GM23338 (cell line): ENCODE data around the gene BAIAP2. TPM values are rescaled to one million over a fixed set of nuclear protein-coding genes. Genes with fewer than 3 reads are reported as not detected.

Source experiments
- ATAC-seq: fragments of 200-7000 bp; cut with Tn5 transposase; 3 replicates; pipeline ENCODE4 v1.9.1; 2020
- DNase-seq: peaks from one replicate; pipeline ENCODE4 v3.0.0-alpha.2; 2015; ENCODE audit warnings: low spot score
- H2AFZ ChIP-seq: fragments of 200-600 bp; sonication (generic); 2 replicates; pipeline ENCODE4 v1.8.0; 2016; ENCODE audit warnings: antibody characterized with exemption, mild to moderate bottlenecking, moderate library complexity
- H3F3A ChIP-seq: fragments of 200-600 bp; sonication (generic); replicated peaks from 2 replicates; pipeline ENCODE4 v1.8.0; 2017; ENCODE audit warnings: antibody characterized with exemption, mixed run types, low read depth
- H3K27ac ChIP-seq: fragments of 200-600 bp; sonication (generic); 2 replicates; pipeline ENCODE4 v1.6.1; 2016; ENCODE audit warnings: low read depth
- H3K27me3 ChIP-seq: fragments of 200-600 bp; sonication (generic); 2 replicates; pipeline ENCODE4 v1.8.0; 2016; ENCODE audit warnings: mild to moderate bottlenecking, mixed run types, moderate library complexity; ENCODE audit not compliant: insufficient read depth
- H3K36me3 ChIP-seq: fragments of 200-600 bp; sonication (generic); 2 replicates; pipeline ENCODE4 v1.8.0; 2016; ENCODE audit warnings: mild to moderate bottlenecking; ENCODE audit not compliant: insufficient read depth
- H3K4me1 ChIP-seq: fragments of 200-600 bp; sonication (generic); 2 replicates; pipeline ENCODE4 v1.8.0; 2016; ENCODE audit warnings: mild to moderate bottlenecking, moderate library complexity; ENCODE audit not compliant: insufficient read depth
- H3K4me2 ChIP-seq: fragments of 200-600 bp; sonication (generic); 2 replicates; pipeline ENCODE4 v1.7.1; 2017; ENCODE audit warnings: mixed run types
- H3K4me3 ChIP-seq: fragments of 200-600 bp; sonication (generic); 2 replicates; pipeline ENCODE4 v1.6.1; 2016; ENCODE audit warnings: mixed run types
- H3K79me2 ChIP-seq: fragments of 200-600 bp; sonication (generic); replicated peaks from 2 replicates; pipeline ENCODE4 v1.8.0; 2017; ENCODE audit warnings: mild to moderate bottlenecking; ENCODE audit not compliant: insufficient read depth
- H3K9me2 ChIP-seq: fragments of 200-600 bp; sonication (generic); 2 replicates; pipeline ENCODE4 v1.8.0; 2017; ENCODE audit not compliant: insufficient read depth
- H4K20me1 ChIP-seq: fragments of 200-600 bp; sonication (generic); replicated peaks from 2 replicates; pipeline ENCODE4 v1.8.0; 2017; ENCODE audit warnings: mild to moderate bottlenecking; ENCODE audit not compliant: insufficient read depth
- H3K27ac Mint-ChIP-seq: 2 replicates; pipeline ENCODE4 v1.8.0; 2020; ENCODE audit warnings: inconsistent platforms, mild to moderate bottlenecking, moderate library complexity, mixed read lengths
- H3K27me3 Mint-ChIP-seq: 3 replicates; pipeline ENCODE4 v1.8.0; 2022; ENCODE audit warnings: low read depth, mild to moderate bottlenecking, moderate library complexity, mixed read lengths, inconsistent platforms; ENCODE audit not compliant: insufficient read depth, poor library complexity
- H3K36me3 Mint-ChIP-seq: 3 replicates; pipeline ENCODE4 v1.8.0; 2021; ENCODE audit warnings: low read depth, mild to moderate bottlenecking, inconsistent platforms, moderate library complexity, mixed read lengths
- H3K4me1 Mint-ChIP-seq: 3 replicates; pipeline ENCODE4 v1.8.0; 2020; ENCODE audit warnings: mild to moderate bottlenecking, inconsistent platforms, mixed read lengths
- H3K4me3 Mint-ChIP-seq: 3 replicates; pipeline ENCODE4 v1.8.0; 2021; ENCODE audit warnings: moderate library complexity, mild to moderate bottlenecking, inconsistent platforms, mixed read lengths
- H3K9me3 Mint-ChIP-seq: 3 replicates; pipeline ENCODE4 v1.8.0; 2020; ENCODE audit warnings: moderate library complexity, mild to moderate bottlenecking, inconsistent platforms, mixed read lengths
- CREB1 ChIP-seq: fragments of 250-450 bp; sonication (Bioruptor Pico); IDR thresholded peaks from 2 replicates; pipeline ENCODE4 v1.5.0; 2020; ENCODE audit warnings: low read depth, mild to moderate bottlenecking, moderate library complexity
- EZH2 ChIP-seq: fragments of 200-600 bp; sonication (generic); IDR thresholded peaks from one replicate; pipeline ENCODE4 v1.8.0; 2017; ENCODE audit warnings: antibody characterized with exemption, mild to moderate bottlenecking, low read depth; ENCODE audit not compliant: unreplicated experiment
- EZH2phosphoT487 ChIP-seq: fragments of 200-600 bp; sonication (generic); IDR thresholded peaks from one replicate; pipeline ENCODE4 v1.8.1; 2018; ENCODE audit warnings: antibody characterized with exemption; ENCODE audit not compliant: unreplicated experiment
- JUNB ChIP-seq: IDR thresholded peaks from one replicate; pipeline ENCODE4 v1.6.1; 2016; ENCODE audit warnings: antibody characterized with exemption; ENCODE audit not compliant: unreplicated experiment
- NANOG ChIP-seq: IDR thresholded peaks from 2 replicates; pipeline ENCODE4 v1.6.1; 2016; ENCODE audit warnings: antibody characterized with exemption, borderline replicate concordance
- POLR2AphosphoS5 ChIP-seq: IDR thresholded peaks from 2 replicates; pipeline ENCODE4 v1.6.1; 2016; ENCODE audit warnings: antibody characterized with exemption, low read depth
- STAT1 ChIP-seq: IDR thresholded peaks from one replicate; pipeline ENCODE4 v1.6.1; 2016; ENCODE audit warnings: antibody characterized with exemption; ENCODE audit not compliant: unreplicated experiment
- ZNF114 ChIP-seq: fragments of 250-450 bp; sonication (Bioruptor Pico); IDR thresholded peaks from 2 replicates; pipeline ENCODE4 v1.5.0; 2020; ENCODE audit warnings: mild to moderate bottlenecking, moderate library complexity
- ZNF331 ChIP-seq: fragments of 250-450 bp; sonication (Bioruptor Pico); IDR thresholded peaks from 2 replicates; pipeline ENCODE4 v1.5.0; 2020; ENCODE audit warnings: low read depth, mild to moderate bottlenecking, moderate library complexity
- polyA plus RNA-seq: library from polyadenylated mRNA; unstranded; fragments of >200 nt; fragmentation: Nextera tagmentation; extraction: Ambion mirVana; gene quantifications from 2 replicates; pipeline ENCODE4 v1.2.1, GENCODE V29; 2016
- total RNA-seq: library from RNA; depleted of rRNA; stranded (reverse); fragments of >200 nt; shearing (Covaris generic); gene quantifications from 2 replicates; pipeline ENCODE4 v1.2.3, GENCODE V29; 2014
- TF ChIP-seq, protein P1 (sequence below), 2 experiments: fragments of 200-600 bp in 1 of 2; sonication (generic) in 1 of 2; conservative IDR thresholded peaks; 2 replicates each; pipeline versions ENCODE4 v1.5.1 to v1.6.1; 2016 to 2017; ENCODE audit warnings: antibody characterized with exemption in 2 of 2, low read depth in 2 of 2, mild to moderate bottlenecking in 2 of 2, moderate library complexity in 1 of 2
- TF ChIP-seq, protein P2 (sequence below): IDR thresholded peaks from 2 replicates; pipeline ENCODE4 v1.6.1; 2016; ENCODE audit warnings: antibody characterized with exemption
- TF ChIP-seq, protein P3 (sequence below): IDR thresholded peaks from one replicate; pipeline ENCODE4 v1.6.1; 2018; ENCODE audit warnings: antibody characterized with exemption; ENCODE audit not compliant: unreplicated experiment
- TF ChIP-seq, protein P4 (sequence below): fragments of 250-450 bp; sonication (Bioruptor Pico); IDR thresholded peaks from 2 replicates; pipeline ENCODE4 v1.5.0; 2020; ENCODE audit warnings: mild to moderate bottlenecking, moderate library complexity

BAIAP2 gene
- total and polyA plus RNA-seq, 2 experiments from 2014 or later = 21.7 to 22.7 TPM

DNA sequence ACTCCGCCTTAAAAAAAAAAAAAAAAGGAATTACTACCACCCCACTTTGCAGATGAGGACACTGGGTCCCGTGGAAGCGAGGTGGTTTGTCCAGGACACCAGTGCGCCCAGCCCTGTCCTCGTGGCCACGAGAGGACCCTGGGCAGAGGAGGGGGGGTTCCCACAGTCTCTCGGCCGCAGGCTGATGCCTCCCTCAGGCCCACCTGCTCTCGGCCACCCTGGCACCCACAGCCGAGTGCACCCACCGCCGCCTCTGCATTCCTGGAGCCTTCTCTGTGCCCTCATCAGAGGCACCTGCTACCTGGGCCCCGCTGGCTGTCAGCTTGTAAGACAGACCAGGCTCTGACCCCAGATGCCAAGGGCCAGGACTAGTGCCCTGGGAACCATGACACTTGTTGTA, 102.3 kb downstream of the BAIAP2 start:
- no peak overlapping the region for H3K27ac ChIP-seq
- ATAC-seq (no peak), DNase-seq (no peak)
- peaks cover 21% of the 10 kb centered on the region for H3K27me3 Mint-ChIP-seq
- H3K4me1 ChIP-seq = no peaks in the 10 kb centered on the region
- peaks cover 16% of the 10 kb centered on the region for H3F3A ChIP-seq
- no peak overlapping the region for H3K4me3 Mint-ChIP-seq
- H3K27ac Mint-ChIP-seq = no peak overlapping the region
- no peak overlapping the region for H3K4me2 ChIP-seq
- H3K9me2 ChIP-seq = no peaks in the 10 kb centered on the region
- no peak overlapping the region for H3K4me3 ChIP-seq
- no peaks in the 10 kb centered on the region; the same call in 2 of the 3 replicates for H3K36me3 Mint-ChIP-seq
- H3K79me2 ChIP-seq = no peaks in the 10 kb centered on the region
- H3K27me3 ChIP-seq = no peaks in the 10 kb centered on the region
- no peaks in the 10 kb centered on the region for H3K36me3 ChIP-seq
- H4K20me1 ChIP-seq = no peaks in the 10 kb centered on the region
- H3K4me1 Mint-ChIP-seq = no peaks in the 10 kb centered on the region
- H3K9me3 Mint-ChIP-seq = peaks cover 18% of the 10 kb centered on the region
- no peak overlapping the region for H2AFZ ChIP-seq
- TF ChIP-seq ZNF114 (CRISPR knock-in tag) = no peak
- no peak for TF ChIP-seq ZNF331 (CRISPR knock-in tag)
- TF ChIP-seq, protein P1, sequence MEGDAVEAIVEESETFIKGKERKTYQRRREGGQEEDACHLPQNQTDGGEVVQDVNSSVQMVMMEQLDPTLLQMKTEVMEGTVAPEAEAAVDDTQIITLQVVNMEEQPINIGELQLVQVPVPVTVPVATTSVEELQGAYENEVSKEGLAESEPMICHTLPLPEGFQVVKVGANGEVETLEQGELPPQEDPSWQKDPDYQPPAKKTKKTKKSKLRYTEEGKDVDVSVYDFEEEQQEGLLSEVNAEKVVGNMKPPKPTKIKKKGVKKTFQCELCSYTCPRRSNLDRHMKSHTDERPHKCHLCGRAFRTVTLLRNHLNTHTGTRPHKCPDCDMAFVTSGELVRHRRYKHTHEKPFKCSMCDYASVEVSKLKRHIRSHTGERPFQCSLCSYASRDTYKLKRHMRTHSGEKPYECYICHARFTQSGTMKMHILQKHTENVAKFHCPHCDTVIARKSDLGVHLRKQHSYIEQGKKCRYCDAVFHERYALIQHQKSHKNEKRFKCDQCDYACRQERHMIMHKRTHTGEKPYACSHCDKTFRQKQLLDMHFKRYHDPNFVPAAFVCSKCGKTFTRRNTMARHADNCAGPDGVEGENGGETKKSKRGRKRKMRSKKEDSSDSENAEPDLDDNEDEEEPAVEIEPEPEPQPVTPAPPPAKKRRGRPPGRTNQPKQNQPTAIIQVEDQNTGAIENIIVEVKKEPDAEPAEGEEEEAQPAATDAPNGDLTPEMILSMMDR (conservative IDR thresholded peaks at IDR 0.05; ENCODE audit: low read depth in 2 of 2) = no peak
- TF ChIP-seq, protein P2, sequence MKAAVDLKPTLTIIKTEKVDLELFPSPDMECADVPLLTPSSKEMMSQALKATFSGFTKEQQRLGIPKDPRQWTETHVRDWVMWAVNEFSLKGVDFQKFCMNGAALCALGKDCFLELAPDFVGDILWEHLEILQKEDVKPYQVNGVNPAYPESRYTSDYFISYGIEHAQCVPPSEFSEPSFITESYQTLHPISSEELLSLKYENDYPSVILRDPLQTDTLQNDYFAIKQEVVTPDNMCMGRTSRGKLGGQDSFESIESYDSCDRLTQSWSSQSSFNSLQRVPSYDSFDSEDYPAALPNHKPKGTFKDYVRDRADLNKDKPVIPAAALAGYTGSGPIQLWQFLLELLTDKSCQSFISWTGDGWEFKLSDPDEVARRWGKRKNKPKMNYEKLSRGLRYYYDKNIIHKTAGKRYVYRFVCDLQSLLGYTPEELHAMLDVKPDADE = no peak
- TF ChIP-seq, protein P3, sequence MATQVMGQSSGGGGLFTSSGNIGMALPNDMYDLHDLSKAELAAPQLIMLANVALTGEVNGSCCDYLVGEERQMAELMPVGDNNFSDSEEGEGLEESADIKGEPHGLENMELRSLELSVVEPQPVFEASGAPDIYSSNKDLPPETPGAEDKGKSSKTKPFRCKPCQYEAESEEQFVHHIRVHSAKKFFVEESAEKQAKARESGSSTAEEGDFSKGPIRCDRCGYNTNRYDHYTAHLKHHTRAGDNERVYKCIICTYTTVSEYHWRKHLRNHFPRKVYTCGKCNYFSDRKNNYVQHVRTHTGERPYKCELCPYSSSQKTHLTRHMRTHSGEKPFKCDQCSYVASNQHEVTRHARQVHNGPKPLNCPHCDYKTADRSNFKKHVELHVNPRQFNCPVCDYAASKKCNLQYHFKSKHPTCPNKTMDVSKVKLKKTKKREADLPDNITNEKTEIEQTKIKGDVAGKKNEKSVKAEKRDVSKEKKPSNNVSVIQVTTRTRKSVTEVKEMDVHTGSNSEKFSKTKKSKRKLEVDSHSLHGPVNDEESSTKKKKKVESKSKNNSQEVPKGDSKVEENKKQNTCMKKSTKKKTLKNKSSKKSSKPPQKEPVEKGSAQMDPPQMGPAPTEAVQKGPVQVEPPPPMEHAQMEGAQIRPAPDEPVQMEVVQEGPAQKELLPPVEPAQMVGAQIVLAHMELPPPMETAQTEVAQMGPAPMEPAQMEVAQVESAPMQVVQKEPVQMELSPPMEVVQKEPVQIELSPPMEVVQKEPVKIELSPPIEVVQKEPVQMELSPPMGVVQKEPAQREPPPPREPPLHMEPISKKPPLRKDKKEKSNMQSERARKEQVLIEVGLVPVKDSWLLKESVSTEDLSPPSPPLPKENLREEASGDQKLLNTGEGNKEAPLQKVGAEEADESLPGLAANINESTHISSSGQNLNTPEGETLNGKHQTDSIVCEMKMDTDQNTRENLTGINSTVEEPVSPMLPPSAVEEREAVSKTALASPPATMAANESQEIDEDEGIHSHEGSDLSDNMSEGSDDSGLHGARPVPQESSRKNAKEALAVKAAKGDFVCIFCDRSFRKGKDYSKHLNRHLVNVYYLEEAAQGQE = no peak
- TF ChIP-seq NANOG = no peak
- TF ChIP-seq JUNB = no peak
- no peak for TF ChIP-seq STAT1
- TF ChIP-seq EZH2 = no peak
- no peak for TF ChIP-seq EZH2phosphoT487
- no peak for TF ChIP-seq CREB1 (CRISPR knock-in tag)
- TF ChIP-seq, protein P4, sequence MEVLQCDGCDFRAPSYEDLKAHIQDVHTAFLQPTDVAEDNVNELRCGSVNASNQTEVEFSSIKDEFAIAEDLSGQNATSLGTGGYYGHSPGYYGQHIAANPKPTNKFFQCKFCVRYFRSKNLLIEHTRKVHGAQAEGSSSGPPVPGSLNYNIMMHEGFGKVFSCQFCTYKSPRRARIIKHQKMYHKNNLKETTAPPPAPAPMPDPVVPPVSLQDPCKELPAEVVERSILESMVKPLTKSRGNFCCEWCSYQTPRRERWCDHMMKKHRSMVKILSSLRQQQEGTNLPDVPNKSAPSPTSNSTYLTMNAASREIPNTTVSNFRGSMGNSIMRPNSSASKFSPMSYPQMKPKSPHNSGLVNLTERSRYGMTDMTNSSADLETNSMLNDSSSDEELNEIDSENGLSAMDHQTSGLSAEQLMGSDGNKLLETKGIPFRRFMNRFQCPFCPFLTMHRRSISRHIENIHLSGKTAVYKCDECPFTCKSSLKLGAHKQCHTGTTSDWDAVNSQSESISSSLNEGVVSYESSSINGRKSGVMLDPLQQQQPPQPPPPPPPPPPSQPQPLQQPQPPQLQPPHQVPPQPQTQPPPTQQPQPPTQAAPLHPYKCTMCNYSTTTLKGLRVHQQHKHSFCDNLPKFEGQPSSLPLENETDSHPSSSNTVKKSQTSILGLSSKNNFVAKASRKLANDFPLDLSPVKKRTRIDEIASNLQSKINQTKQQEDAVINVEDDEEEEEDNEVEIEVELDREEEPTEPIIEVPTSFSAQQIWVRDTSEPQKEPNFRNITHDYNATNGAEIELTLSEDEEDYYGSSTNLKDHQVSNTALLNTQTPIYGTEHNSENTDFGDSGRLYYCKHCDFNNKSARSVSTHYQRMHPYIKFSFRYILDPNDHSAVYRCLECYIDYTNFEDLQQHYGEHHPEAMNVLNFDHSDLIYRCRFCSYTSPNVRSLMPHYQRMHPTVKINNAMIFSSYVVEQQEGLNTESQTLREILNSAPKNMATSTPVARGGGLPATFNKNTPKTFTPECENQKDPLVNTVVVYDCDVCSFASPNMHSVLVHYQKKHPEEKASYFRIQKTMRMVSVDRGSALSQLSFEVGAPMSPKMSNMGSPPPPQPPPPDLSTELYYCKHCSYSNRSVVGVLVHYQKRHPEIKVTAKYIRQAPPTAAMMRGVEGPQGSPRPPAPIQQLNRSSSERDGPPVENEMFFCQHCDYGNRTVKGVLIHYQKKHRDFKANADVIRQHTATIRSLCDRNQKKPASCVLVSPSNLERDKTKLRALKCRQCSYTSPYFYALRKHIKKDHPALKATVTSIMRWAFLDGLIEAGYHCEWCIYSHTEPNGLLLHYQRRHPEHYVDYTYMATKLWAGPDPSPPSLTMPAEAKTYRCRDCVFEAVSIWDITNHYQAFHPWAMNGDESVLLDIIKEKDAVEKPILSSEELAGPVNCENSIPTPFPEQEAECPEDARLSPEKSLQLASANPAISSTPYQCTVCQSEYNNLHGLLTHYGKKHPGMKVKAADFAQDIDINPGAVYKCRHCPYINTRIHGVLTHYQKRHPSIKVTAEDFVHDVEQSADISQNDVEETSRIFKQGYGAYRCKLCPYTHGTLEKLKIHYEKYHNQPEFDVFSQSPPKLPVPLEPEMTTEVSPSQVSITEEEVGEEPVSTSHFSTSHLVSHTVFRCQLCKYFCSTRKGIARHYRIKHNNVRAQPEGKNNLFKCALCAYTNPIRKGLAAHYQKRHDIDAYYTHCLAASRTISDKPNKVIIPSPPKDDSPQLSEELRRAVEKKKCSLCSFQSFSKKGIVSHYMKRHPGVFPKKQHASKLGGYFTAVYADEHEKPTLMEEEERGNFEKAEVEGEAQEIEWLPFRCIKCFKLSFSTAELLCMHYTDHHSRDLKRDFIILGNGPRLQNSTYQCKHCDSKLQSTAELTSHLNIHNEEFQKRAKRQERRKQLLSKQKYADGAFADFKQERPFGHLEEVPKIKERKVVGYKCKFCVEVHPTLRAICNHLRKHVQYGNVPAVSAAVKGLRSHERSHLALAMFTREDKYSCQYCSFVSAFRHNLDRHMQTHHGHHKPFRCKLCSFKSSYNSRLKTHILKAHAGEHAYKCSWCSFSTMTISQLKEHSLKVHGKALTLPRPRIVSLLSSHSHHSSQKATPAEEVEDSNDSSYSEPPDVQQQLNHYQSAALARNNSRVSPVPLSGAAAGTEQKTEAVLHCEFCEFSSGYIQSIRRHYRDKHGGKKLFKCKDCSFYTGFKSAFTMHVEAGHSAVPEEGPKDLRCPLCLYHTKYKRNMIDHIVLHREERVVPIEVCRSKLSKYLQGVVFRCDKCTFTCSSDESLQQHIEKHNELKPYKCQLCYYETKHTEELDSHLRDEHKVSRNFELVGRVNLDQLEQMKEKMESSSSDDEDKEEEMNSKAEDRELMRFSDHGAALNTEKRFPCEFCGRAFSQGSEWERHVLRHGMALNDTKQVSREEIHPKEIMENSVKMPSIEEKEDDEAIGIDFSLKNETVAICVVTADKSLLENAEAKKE (CRISPR knock-in tag) = no peak
- TF ChIP-seq POLR2AphosphoS5 = no peak
